ENCODE data around the gene VGF. TPM values are rescaled to one million over a fixed set of nuclear protein-coding genes. Genes with fewer than 3 reads are reported as not detected.

VGF gene
- total RNA-seq, 1 donor from 2014 or later = 0.11 TPM

DNA sequence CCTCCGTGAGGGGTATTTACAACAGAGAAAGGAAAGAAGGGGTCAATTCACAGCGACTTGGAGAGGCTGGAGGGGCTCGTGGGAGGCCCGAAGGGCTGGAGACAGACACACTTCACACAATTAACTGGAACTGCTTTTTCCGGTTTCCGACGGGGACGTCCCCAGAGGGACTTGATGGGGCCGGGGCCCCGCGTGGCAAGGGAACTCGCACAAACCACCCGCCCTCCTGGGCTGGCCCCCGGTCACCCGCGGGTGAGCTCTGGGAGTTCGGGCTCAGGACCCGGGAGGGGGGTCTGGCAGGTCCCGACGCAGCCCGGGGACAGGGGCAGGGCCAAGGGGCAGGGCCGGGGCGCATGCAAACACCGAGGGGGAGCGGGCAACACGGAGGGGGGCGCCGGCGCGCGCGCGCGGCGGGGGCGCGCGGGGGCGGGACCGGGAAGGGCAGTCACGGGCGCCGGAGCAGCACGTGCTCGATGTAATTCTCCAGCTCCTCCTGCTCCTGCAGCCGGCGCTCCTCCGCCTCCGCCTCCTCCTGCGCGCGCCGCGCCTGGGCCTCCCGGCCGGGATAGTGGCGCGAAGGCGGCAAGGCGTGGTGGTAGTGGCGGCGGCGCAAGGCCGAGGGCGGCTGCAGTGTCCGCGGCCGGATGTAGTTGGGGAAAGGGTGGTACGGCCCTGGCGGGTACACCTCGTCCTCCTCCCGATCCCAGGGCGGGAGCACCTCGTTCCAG lies 2.7 kb downstream of the VGF start:
- peak; percentile 3 for ATAC-seq (ENCODE audit: low read depth)
- CTCF ChIA-PET = no interaction called here

DNA sequence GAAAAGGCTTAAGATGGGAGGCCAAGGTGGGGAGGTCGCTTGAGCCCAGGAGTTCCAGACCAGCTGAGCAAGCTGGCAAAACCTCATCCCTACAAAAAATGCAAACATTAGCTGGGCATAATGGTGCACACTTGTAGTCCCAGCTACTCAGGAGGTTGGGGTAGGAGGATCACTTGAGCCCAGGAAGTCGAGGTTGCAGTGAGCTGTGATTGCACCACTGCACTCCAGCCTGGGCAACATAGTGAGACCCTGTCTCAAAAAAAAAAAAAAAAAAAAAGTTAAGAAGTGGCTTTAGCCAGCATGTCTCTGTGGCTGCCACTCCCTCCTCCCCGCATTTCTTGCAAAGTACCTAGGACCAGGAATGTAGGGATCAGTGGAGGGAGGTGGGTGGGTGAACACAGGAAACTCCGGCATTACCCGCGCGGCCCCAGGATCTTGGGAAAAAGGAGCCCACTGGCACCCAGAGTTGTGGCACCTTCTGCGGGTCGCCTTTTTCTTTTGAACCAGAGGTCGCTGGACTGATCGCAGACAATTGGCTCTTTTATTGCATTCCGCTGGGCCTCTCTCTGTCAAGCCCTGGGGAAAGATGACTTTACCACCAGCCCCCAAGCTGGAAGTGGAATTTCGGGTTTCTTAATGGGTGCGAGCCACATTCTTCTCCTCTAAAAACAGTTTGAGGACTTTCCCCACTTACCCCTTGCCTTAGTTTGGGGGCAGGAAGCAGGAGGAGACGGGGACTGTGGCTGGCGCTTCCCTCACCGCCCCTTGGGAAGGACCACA lies 3.5 kb downstream of the VGF start:
- peaks cover 17% of the 10 kb centered on the region for H3K36me3 Mint-ChIP-seq (ENCODE audit: low read depth)
- H3K27me3 Mint-ChIP-seq = peaks cover 13% of the 10 kb centered on the region
- ATAC-seq (ENCODE audit: low read depth) (no peak), DNase-seq (no peak)
- no peaks in the 10 kb centered on the region for H3K9me3 Mint-ChIP-seq
- no peak overlapping the region for H3K27ac Mint-ChIP-seq
- TF ChIP-seq, protein P1, sequence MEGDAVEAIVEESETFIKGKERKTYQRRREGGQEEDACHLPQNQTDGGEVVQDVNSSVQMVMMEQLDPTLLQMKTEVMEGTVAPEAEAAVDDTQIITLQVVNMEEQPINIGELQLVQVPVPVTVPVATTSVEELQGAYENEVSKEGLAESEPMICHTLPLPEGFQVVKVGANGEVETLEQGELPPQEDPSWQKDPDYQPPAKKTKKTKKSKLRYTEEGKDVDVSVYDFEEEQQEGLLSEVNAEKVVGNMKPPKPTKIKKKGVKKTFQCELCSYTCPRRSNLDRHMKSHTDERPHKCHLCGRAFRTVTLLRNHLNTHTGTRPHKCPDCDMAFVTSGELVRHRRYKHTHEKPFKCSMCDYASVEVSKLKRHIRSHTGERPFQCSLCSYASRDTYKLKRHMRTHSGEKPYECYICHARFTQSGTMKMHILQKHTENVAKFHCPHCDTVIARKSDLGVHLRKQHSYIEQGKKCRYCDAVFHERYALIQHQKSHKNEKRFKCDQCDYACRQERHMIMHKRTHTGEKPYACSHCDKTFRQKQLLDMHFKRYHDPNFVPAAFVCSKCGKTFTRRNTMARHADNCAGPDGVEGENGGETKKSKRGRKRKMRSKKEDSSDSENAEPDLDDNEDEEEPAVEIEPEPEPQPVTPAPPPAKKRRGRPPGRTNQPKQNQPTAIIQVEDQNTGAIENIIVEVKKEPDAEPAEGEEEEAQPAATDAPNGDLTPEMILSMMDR (IDR thresholded peaks at IDR 0.05) = no peak
- POLR2A ChIA-PET = interaction anchor here (0.7 kb wide), 1 partner anchor 12 kb away, joined by 11 read pairs; no protein-coding TSS in a partner anchor
- H3K4me1 Mint-ChIP-seq = peaks cover 28% of the 10 kb centered on the region
- intact Hi-C loops (cut with micrococcal nuclease) = no loop called here
- peak overlapping the region; percentile 81 for H3K4me3 Mint-ChIP-seq
- CTCF ChIA-PET = interaction anchor here (1.0 kb wide), 1 partner anchor 18 kb away, joined by 3 read pairs; no protein-coding TSS in a partner anchor

More for the DNA sequence above, 2.7 kb downstream of the VGF start:
- POLR2A ChIA-PET = interaction anchor here (0.9 to 1.2 kb wide), 2 partner anchors 9 to 120 kb away, joined by 3 read pairs; no protein-coding TSS in a partner anchor
- peaks cover 10% of the 10 kb centered on the region for H3K36me3 Mint-ChIP-seq (ENCODE audit: low read depth)
- H3K4me1 Mint-ChIP-seq = peaks cover 32% of the 10 kb centered on the region
- no peaks in the 10 kb centered on the region for H3K9me3 Mint-ChIP-seq
- peak overlapping the region; percentile 82 for H3K4me3 Mint-ChIP-seq
- TF ChIP-seq, protein P1 (IDR thresholded peaks at IDR 0.05) = no peak
- intact Hi-C loops (cut with micrococcal nuclease) = no loop called here
- H3K27ac Mint-ChIP-seq = no peak overlapping the region
- DNase-seq = peak; percentile 30
- H3K27me3 Mint-ChIP-seq = peaks cover 21% of the 10 kb centered on the region

DNA sequence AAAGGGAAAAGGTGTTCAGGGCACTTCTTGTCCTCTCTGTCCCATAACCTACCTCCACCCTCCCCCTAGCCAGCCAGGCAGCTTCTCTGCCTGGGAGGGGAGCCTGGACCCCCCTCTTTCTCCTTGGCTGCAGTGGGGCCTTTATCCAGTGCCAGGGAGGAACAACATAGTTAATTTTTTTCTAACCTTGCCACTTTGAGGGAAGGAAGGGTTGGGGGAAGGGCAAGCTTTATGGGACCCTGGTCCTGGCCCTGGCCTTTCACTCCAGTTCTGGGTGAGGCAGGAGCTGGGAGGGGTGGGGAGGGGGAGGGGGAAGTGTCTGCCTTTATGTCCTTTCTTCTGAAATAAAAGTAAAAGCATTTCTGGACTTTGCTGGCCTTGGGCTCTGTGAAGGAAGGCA lies 4.5 kb downstream of the VGF start:
- peaks cover 20% of the 10 kb centered on the region for H3K36me3 Mint-ChIP-seq (ENCODE audit: low read depth)
- no peak for DNase-seq
- H3K4me3 Mint-ChIP-seq = no peak overlapping the region
- no peak overlapping the region for H3K27ac Mint-ChIP-seq
- intact Hi-C loops (cut with micrococcal nuclease) = no loop called here
- H3K4me1 Mint-ChIP-seq = peaks cover 21% of the 10 kb centered on the region
- no peak for ATAC-seq (ENCODE audit: low read depth)
- ChIA-PET POLR2A (interaction anchor here (0.6 kb wide), 1 partner anchor 74 kb away, joined by 3 read pairs; no protein-coding TSS in a partner anchor), CTCF (interaction anchor here (1.0 kb wide), 1 partner anchor 17 kb away, joined by 3 read pairs; no protein-coding TSS in a partner anchor)
- TF ChIP-seq, protein P1 (IDR thresholded peaks at IDR 0.05) = no peak
- H3K27me3 Mint-ChIP-seq = peaks cover 9% of the 10 kb centered on the region
- H3K9me3 Mint-ChIP-seq = no peaks in the 10 kb centered on the region

DNA sequence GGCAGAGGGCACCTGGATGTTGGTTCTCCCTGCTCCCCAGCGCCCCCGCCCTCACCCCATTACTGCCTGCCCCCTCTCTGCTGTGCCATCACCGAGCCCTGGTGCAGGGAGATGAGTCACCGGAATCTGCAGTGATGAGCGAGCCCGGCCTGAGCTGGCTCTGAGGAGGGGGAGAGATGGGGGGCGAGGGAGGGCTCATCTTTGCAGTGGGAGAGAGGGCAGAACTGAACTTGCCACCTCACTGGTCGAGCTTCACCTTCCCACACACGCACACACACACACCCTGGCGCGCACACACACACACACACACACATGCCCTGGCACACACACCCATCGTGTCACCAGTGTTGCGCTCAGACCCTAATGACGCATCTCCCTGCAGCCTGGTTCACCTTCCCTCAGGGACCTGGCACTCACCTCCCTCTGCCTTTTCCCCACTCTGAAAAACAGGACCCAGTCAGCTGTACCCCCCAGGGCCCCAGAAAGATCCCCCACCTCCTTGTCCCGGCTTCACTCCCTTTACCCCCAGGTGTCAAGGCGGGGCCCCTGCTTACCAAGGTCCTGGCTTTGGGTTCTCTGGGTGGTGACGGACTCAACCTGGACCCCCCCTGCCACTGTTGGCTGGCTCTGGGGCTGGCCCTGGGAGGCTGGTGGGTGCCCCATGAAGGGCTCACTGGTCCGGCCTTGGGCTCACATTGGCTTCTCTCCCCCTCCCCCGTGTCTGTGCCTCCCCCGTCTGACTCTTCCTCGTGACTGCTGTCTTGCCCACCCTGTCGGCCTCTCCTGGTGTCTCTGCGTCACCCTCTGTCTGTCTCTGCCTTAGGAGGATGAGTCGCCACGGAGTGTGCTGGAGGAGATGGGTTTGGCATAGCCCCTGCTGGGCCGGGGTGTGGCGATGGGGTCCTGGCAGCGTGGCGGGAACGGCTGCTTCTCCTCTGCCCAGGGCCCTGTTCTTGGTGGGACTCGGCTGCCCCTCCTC lies 5.4 kb downstream of the VGF start:
- Mint-ChIP-seq H3K27ac (no peak overlapping the region), H3K4me3 (no peak overlapping the region), H3K4me1 (peaks cover 20% of the 10 kb centered on the region), H3K9me3 (no peaks in the 10 kb centered on the region), H3K27me3 (peaks cover 2% of the 10 kb centered on the region), H3K36me3 (ENCODE audit: low read depth) (peaks cover 18% of the 10 kb centered on the region)
- intact Hi-C loops (cut with micrococcal nuclease) = no loop called here
- TF ChIP-seq, protein P1 (IDR thresholded peaks at IDR 0.05) = no peak
- ATAC-seq (ENCODE audit: low read depth) = no peak
- no peak for DNase-seq
- CTCF ChIA-PET = no interaction called here
- POLR2A ChIA-PET = no interaction called here
